T-helper 2 cell treated with Interferon-gamma antibody and Interleukin-4, amounts not matched to agents 100 ng/mL and 5 ng/mL, for 36 hours (primary cell): ENCODE data around the gene CSMD2. TPM values are rescaled to one million over a fixed set of nuclear protein-coding genes. Genes with fewer than 3 reads are reported as not detected.

Experiments
- intact Hi-C: fragments of 100-400 bp; cut with micrococcal nuclease; formaldehyde crosslinking; loops from one replicate; pipeline ENCODE4 v1.15.1; 2023
- total RNA-seq: library from RNA; stranded (reverse); gene quantifications from 2 replicates; pipeline ENCODE4 v1.2.3, GENCODE V29; 2022

The CSMD2 gene
- total RNA-seq, 1 donor from 2014 or later: not detected

DNA sequence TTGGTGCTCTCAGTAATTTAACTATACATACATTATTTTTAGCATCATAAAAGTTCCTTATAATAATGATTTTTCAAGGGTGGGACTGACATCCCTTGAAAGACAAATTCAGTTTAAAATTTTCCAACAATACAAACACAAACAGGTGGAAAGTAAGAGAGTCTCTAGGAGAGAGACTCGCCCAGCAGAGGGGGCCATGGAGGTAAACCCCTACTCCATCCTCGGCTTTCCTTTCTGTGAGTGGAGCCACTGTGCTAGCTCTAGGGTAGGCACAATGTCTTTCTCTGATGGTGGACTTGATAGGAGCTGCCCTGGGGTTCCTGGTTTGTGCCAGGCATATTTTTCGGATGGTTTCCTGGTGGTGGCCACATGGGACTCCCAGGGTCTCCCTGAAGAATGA lies 8.3 kb downstream of the CSMD2 start:
- intact Hi-C loops: no loop called here

DNA sequence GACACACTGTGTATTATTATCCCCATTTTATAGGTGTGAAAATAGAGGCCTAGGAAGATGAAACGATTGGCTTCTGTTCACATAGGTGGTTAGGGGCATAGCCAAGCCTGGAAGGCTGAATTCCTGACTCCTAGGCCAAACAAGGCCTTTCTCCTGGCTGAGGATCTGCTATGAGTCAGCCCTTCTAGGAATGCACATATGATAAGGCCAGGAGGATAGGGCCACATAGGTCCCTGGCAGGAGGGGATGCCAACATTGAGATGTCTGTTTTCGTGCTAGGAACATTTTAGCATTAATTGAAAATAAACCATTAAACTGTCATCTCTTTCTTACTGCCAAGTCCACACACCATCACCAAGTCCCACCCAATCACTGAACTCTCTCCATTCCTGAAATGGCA lies 9.2 kb downstream of the CSMD2 start:
- intact Hi-C loops: no loop called here

DNA sequence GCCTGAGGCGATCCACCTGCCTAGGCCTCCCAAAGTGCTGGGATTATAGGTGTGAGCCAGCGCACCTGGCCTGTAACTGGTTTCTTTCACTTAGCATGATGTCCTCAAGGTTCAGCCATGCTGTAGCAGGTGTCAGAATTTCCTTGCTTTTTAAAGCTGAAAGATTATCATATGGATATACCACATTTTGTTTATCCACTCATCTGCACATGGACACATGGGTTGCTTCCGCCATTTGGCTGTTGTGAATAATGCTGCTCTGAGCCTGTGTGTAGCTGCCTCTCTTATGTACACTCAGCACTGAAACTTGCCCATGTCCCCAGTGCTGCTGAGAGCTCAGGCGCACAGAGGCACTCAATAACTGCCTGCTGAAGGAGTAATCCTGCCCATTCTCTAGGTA lies 11.8 kb downstream of the CSMD2 start:
- intact Hi-C loops: no loop called here

DNA sequence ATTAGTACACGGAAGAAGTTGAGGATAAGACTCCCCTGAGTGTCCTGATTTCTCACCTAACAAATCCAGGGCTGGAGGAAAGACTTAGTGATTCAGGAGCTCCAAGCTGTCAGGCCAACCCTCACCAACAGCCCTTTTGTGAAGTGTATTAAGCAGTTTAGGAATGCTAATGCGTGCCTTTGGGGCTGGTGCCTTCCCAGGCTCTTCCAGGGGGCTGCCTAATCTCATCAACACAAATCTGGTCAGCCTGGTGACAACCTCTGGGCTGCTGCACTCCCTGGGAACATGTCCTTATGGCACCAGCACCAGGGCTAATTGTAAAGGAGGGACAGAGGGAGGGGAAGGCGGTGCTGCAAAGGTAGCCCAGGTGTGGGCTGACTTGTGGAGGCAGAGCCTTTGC lies 15.5 kb downstream of the CSMD2 start:
- intact Hi-C loops: no loop called here

DNA sequence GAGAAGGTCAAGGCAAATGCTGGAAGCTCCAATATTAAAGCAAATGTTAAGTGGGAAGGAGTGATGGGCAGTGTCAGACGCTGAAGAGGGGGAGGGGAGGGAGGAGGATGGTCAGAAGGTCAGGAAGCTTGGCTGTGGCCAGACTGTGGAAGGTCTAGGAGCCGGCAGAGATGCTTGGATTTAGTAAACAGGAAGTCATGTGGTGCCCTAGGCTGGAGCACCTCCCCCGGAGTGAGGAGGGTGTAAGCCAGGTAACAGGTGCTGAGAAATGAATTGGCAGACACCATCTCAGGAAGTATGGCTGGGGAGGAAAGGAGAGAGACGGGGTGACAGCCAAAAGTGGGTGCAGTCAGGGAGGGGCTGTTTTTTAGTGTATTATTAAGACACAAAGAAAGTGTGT lies 17.7 kb downstream of the CSMD2 start:
- intact Hi-C loops: no loop called here

DNA sequence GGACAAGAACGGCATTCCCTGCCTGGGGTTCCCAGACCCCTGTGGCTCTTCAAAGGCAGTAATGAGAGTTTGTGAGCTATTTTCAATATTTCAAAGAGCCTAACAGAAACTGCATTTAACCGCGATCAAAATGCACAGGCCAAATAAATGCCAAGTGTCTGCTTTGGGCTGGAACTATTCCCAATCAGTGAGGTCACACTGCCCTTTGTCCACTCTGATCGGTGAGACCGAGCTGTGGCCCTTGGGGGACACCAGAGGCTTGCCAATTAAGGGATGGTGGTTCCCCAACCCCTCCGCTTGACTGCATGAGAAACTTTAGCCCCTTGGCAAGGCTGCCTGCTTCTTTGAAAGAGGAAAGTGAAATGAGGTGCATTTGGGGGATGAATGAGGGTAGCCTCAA lies 20.3 kb downstream of the CSMD2 start:
- intact Hi-C loops: no loop called here

DNA sequence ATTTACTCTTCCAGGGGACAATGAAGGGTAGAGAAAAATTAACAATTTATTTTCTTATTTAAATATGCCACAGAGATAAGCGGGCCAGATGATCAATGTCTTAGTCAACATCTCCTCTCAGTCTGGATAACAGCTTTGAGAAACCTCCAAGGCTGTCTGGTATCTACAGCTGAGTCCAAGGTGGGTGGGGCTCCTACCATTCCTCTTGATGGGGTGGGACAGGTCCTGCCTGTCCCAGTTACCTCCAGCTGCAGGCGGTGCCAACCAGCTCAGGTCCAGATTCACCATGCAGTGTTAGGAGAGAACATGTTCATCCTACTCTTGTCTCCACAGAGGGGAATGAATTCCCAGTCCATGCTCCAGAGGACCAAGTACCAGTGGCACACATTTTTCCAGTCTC lies 21.1 kb downstream of the CSMD2 start:
- intact Hi-C loops: no loop called here

DNA sequence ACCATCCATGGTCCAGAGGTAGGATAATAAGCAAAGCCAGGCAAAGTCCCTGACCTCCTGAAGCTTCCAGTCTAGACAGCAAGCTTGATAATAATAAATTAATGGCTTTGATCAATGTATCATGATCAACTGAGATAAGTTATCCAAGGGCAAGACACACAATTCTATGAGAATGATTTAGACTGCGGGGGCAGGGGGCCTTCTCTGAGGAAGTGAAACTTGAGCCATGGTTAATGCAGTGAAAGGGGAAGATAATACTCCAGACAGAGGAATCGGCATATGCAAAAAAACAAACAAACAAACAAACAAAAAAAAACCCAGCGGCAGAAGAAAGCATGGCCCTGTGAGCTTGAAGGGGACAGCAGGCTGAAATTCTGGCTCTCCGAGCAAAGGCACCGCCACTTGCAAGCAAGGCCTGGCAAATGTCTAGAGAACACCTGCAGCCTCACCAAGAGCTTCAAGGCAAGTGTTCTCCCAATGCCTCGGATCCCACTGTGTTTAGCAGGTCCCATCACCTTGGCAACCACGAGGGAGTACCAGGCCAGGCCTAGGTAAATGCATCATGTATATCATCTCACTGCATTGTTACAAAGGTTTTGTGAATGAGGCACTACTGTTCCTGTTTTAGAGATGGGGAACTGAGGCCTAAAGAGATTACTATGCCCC lies 24.9 kb downstream of the CSMD2 start:
- intact Hi-C loops: no loop called here

DNA sequence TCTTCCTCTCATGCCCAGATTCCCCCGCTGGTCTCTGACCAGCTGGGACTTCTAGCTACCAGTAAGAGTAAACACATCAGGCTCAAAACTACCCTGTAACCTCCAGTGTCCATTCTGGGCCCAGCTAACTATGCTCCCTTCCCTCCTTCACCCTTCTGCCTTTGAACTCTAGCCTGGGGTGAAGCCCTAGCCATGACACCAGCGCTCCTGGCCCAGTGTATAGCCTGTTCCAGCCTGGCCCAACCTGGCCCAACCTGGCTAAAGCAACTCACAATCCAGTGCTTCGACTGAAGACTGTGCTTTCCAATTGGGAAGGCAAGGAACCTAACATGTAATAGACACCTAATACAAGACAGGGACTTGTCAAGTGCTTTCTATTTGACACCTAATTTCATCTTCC lies 27.6 kb downstream of the CSMD2 start:
- intact Hi-C loops: no loop called here

DNA sequence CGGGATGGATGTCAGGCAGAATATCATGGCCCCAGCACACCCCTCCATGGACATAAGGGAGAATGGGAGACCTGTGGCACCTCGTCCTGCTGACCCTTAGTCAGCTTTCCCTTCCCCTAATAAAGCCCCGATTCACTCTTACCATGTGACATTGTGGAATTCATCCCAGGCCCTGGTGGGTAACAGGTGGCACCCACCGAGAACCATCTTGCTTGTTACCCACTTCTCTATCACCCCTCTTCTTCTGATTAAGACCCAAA lies 32.9 kb downstream of the CSMD2 start:
- intact Hi-C loops: no loop called here

DNA sequence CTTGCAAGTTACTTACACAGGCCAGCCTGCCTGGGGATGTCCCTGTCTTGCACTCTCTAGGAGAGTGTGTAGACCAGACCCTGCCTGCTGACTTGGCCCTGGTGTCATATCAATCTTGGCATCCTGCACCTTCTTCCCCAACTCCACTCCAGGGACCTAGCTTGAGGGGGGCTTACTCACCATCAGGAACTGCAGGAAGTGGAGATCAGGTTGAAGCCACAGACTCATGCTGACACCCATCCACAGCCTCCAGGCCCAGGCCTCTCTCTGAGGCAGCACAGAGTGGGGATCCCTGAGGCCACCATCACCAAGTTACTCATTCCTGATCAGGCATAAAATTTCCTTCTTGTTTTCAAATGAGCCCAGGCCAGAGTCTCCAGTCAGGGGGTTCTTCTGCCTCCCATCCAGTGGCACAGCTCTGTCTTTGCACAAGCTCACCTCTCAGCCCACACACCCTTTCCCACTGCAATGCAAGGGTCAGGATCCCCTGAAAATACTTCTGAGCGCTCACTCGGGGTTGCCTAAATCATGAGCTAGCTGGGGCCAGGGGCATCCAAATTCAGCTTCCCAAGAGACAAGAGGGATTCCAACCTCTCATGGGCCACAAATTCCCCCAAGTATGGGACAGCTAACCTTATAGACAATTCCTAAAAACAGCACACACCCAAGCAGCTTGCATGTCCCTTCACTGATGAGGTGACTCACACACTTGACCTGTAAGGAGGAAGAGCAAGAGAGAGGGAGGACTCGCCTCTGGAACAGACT lies 33.5 kb downstream of the CSMD2 start:
- intact Hi-C loops: no loop called here

DNA sequence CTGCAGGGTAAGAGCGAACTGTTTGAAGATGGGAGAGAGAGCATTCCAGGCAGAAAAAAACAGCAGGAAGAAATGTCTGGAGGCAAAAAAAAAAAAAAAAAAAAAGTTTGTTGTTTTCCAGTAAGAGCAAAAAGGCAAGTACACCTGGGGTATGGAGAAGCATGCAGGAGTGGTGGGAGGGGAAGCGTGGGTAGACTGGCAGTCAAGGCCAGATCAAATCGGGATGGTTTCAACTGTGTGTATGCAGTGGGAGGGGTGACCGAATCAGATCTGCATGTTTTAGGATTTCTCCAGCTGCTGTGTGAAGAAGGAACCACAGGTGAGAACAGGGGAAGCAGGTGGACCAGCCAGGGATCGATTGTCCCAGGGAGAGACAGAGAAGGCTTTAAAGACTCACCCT lies 34.7 kb downstream of the CSMD2 start:
- intact Hi-C loops: no loop called here

DNA sequence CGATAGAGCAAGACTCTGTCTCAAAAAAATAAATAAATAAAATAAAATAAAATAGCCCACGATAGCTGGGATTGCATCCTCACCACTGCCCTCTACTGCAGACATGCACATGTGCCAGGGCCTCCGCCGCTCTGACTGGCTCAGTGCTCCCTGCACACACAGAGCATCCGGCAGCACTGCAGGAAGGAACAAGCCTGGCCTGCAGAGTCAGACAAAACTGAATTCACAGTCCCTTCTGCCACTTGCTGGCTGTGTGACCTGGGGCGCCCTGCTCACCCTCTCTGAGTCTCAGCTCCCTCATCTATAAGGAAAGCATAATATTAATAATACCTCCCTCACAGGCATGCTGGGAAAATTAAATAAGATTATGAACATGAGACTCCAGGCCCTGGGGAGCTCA lies 35.4 kb downstream of the CSMD2 start:
- intact Hi-C loops: no loop called here

DNA sequence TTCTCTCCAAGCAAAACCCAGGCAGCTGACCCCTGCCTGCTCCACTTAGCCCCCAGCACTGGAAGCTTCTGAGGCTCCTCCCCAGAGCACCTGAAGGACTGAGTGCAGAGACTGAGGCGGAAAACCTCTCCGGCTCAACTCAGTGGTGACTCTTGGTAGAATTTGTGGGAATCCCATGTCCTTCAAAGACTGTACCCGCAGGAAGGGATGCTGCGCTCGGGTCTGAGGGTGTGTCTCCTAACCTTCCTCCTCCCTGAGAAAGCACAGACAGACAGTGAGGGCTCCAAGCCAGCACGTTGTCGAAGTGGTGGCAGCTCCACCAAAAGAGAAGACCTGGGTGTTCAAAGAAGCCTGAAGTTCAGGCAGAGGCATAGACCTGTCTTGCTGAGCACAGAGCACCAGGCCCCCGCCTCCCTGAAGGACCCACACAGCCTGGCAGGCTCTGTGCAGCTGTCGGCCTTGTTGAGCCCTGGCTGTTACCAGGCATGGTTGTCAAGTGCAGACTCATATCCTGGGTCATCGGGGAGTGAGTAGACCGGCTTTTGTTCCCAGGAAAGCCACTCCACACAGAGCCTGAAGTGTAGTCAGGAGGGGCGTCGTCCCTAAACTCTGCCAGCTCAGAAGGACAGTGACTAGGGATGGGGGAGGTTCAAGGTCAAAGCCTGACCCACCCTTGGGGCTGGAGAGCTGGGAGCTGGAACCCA lies 36.7 kb downstream of the CSMD2 start:
- intact Hi-C loops: no loop called here

DNA sequence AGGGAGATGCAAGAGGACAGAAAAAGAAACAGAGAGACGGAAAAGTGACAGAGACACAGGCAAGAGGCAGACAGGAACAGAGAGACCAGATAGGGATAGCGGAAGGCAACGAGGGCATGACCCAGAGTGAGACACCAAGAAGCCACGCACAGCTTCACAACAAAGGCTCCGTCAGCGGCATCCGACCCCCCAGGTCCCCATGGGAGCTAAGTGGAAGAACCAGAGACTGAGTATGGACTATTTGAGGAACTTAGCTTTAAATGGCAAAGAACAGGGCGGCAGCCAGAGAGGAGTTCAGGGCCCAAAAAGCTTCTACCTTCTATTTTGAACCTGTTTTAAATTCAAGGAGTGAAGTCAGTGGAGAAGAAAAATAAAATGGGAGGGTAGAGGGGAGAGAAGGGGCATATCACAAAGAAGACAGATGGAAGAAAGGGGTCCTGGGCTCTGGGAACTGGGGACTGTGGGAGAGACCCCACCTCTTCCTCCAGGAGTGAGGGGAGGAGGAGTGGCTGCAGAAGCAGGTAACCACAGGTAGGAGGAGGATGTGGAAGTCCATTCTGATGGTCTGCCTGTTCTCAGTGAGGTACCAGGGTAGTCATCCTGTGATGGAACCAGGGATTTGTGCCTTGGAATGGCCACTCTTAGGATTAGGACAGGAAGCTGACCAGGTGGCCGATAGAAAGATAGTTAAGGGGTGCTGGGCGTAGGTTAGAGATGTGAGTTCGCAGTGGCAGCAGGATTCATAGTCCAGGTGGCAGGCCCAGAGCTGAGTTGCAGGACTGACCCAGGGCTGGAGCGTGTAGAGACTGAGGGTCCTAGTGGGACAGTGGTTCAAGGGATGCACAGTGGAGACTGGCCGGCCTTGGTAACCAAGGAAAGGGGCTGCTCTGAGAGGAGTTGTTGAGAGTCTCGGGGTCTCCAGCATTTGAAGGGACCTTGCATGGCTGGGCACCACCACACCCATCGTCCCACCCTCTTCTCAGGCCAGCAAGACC lies 37.7 kb downstream of the CSMD2 start:
- intact Hi-C loops: no loop called here

DNA sequence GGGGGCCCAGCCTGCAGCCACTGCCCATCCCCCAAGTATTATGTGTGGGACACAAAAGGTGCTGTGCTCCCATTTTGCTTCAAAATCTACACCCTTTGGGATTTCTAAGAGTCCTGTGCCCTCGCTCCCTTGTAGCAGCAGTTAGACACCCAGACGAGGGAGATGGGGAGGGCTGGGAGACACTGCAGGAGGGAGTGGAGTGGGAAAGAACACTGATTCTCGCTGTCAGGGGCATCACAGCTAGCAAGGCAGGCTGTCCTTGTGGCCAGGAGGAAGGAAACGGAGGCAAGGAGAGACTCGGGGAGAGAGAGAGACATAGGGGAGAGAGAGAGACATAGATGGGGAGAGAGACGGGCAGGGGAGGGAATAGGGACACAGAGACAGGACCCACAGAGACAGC lies 38.5 kb downstream of the CSMD2 start:
- intact Hi-C loops: no loop called here

DNA sequence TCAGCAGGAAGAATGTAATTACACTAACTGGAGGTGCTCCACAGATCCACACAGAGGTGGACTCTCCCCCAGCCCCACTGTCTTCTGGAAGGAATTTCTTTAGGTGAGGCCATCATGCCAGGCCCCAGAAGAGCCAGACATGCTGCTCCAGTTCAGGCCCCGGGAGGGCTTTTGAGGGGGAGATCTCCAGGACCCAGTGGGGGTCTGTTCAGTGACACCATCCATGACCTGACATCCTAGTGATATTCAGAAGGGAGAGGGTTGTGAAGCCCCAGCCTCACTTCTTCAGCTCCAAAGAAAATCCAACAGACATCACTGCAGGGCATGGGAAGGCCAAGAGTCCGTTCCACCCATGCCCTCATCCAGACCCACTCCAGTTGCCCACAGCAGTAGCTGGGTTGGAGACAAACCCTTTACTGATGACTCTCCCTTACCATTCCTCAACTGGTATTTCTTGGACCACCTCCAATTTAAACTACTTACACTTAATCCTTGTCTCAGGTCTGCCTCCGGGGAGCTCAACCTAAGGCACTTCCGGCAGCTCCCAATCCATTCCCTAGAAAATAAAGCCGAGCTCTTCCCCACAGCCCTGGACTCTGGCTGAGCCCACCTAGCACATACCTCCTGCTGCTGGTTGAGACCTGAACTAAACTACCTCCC lies 39.2 kb downstream of the CSMD2 start:
- intact Hi-C loops: no loop called here

DNA sequence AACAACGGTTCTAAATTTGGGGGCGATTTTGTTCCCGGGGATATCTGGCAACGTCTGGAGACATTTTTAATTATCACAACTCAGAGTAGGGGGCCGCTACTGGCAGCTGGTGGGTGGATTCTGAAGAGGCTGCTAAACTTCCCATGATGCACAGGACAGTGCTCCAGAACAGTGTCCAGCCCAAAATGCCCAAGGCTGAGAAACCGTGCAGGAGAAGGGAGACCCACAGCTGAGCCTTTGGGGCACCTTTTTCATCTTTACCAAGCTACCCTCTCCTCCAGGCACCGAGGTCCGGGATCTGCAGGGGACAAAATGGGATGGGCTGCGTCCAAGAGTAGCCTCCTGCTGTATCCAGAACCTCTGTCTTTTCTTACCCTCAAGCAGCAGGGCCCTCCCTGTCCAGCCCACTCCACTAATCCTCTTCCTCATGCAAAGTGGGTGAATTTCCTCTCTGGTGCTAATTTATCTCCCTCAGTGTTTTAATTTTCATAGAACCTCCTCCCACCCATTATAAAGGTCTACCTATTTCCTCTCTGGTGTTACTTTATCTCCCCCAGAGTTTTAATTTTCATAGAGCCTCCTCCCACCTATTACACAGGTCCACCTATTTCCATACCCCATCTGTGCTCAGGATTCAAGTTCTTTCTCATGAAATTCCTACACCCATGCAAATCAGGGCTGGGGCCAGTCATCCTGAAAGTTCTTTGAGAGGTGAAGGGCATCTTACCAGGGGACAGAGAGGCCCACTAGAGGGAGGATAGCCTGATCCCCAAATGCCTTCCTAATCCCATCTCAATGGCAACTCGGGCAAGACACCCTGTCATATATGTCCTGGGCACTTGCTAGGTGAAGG lies 42.7 kb downstream of the CSMD2 start:
- intact Hi-C loops: no loop called here

DNA sequence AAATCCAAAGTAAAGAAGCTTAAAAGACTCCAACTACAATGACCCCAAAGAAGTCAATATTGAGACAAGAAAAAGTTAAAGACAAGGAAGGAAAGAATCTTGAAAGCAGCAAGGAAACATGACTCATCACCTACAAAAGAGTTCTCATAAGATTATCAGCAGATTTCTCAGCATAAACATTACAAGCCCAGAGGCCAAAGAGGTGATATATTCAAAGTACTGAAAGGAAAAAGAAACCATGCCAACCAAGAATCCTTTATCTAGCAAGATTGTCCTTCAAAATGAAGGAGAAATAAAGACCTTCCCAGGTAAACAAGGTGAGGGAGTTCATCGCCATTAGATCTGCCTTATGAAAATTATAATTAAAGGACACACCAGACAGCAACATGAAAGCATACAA lies 49.8 kb downstream of the CSMD2 start:
- intact Hi-C loops: no loop called here

DNA sequence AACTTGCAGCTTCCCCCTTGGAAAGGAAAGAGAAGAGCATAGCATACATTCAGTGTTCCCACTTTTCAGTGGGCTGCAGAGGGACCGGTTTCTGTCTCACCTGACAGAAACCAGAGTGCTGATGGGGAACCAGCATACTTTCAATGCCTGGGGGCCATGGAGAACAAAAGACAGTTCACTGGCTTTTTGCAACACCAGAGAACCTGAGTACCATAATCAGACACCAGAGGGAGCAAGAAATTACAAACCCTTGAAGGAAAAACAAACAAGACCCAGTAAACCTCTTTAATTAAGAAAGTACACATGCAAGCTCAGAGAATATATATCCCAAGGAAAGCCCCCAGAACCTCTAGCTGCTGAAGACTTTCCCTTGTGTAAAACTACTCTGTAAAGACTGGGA lies 51.1 kb downstream of the CSMD2 start:
- intact Hi-C loops: no loop called here
